Measurements from ENCODE around the gene PTGFR.

PTGFR gene

GRCh38 chr1:78535286-78535685, 44.5 kb downstream of the PTGFR start:
- TF ChIP-seq CTCF (conservative IDR thresholded peaks at IDR 0.05; ENCODE audit: low read length) = no peak
- H3K4me3 ChIP-seq (ENCODE audit: low read length) = no peak overlapping the region
- DNase-seq (ENCODE audit: low read depth) = no peak

- no peak for TF ChIP-seq CTCF (conservative IDR thresholded peaks at IDR 0.05; ENCODE audit: low read length)
- peak; percentile 51 for DNase-seq (ENCODE audit: low read depth)
- no peak overlapping the region for H3K4me3 ChIP-seq (ENCODE audit: low read length)
Observed at GRCh38 chr1:78536427-78536826, 45.7 kb downstream of the PTGFR start.

GRCh38 chr1:78540048-78540447, 49.3 kb downstream of the PTGFR start:
- TF ChIP-seq CTCF (conservative IDR thresholded peaks at IDR 0.05; ENCODE audit: low read length) = no peak
- DNase-seq (ENCODE audit: low read depth) = peak; percentile 13

GRCh38 chr1:78541479-78541878, 50.7 kb downstream of the PTGFR start:
- TF ChIP-seq CTCF (conservative IDR thresholded peaks at IDR 0.05; ENCODE audit: low read length) = no peak

More at GRCh38 chr1:78540048-78540447, 49.3 kb downstream of the PTGFR start:
- no peak overlapping the region for H3K4me3 ChIP-seq (ENCODE audit: low read length)

GRCh38 chr1:78543941-78544643, 53.3 kb downstream of the PTGFR start:
- no peak for TF ChIP-seq CTCF (conservative IDR thresholded peaks at IDR 0.05; ENCODE audit: low read length)
- H3K4me3 ChIP-seq (ENCODE audit: low read length) = no peak overlapping the region
- peak; percentile 86 for DNase-seq (ENCODE audit: low read depth)

More at GRCh38 chr1:78541479-78541878, 50.7 kb downstream of the PTGFR start:
- DNase-seq (ENCODE audit: low read depth) = no peak
- no peak overlapping the region for H3K4me3 ChIP-seq (ENCODE audit: low read length)

GRCh38 chr1:78547081-78547480, 56.3 kb downstream of the PTGFR start:
- no peak for TF ChIP-seq CTCF (conservative IDR thresholded peaks at IDR 0.05; ENCODE audit: low read length)
- DNase-seq (ENCODE audit: low read depth) = peak; percentile 18
- no peak overlapping the region for H3K4me3 ChIP-seq (ENCODE audit: low read length)

- H3K4me3 ChIP-seq (ENCODE audit: low read length) = no peak overlapping the region
- no peak for DNase-seq (ENCODE audit: low read depth)
- no peak for TF ChIP-seq CTCF (conservative IDR thresholded peaks at IDR 0.05; ENCODE audit: low read length)
Observed at GRCh38 chr1:78549331-78549730, 58.6 kb downstream of the PTGFR start.
